Spleen (tissue), 11 donors: ENCODE measurements around the gene CIB4. TPM values are rescaled to one million over a fixed set of nuclear protein-coding genes. Genes with fewer than 3 reads are reported as not detected.
A peak's percentile ranks its signal among the peaks of the same experiment; 100 is the strongest.
"Not testable (repeated sequence)": the region's sequence is repeated elsewhere in the genome, so short reads cannot be mapped to it uniquely, and the experiment has no call there.

Source experiments
- DNase-seq: peaks from one replicate; pipeline ENCODE4 v3.0.0-alpha.2; 2020
- H3K27ac ChIP-seq, 8 donors: fragments of 200-600 bp; sonication (generic) in 7 of 8; 1 replicate in 4 of 8; 2 replicates in 4 of 8; pipeline versions ENCODE4 v1.5.0 to v1.8.0; 2016 to 2021; ENCODE audit warnings: inconsistent platforms in 4 of 8, mild to moderate bottlenecking in 4 of 8, moderate library complexity in 1 of 8
- H3K27me3 ChIP-seq, 7 donors: fragments of 200-600 bp; sonication (generic) in 6 of 7; replicated peaks in 1 of 7; 1 replicate in 4 of 7; 2 replicates in 3 of 7; pipeline versions ENCODE4 v1.5.0 to v1.8.0; 2016 to 2021; ENCODE audit warnings: inconsistent platforms in 3 of 7, mild to moderate bottlenecking in 1 of 7
- H3K36me3 ChIP-seq, 6 donors: fragments of 200-600 bp; sonication (generic) in 5 of 6; 1 replicate in 4 of 6; 2 replicates in 2 of 6; pipeline versions ENCODE4 v1.5.0 to v1.8.0; 2016 to 2021; ENCODE audit warnings: inconsistent platforms in 2 of 6
- H3K4me1 ChIP-seq, 6 donors: fragments of 200-600 bp; sonication (generic) in 5 of 6; 1 replicate in 3 of 6; 2 replicates in 3 of 6; pipeline versions ENCODE4 v1.5.0 to v1.8.0; 2016 to 2021; ENCODE audit warnings: inconsistent platforms in 3 of 6
- H3K4me3 ChIP-seq, 8 donors: fragments of 200-600 bp; sonication (generic) in 7 of 8; 1 replicate in 4 of 8; 2 replicates in 4 of 8; pipeline versions ENCODE4 v1.5.0 to v1.8.0; 2016 to 2021; ENCODE audit warnings: inconsistent platforms in 4 of 8, mild to moderate bottlenecking in 4 of 8, moderate library complexity in 2 of 8
- H3K9me3 ChIP-seq, 8 donors: fragments of 200-600 bp; sonication (generic) in 7 of 8; 1 replicate in 4 of 8; 2 replicates in 4 of 8; pipeline versions ENCODE4 v1.5.0 to v1.8.0; 2016 to 2021; ENCODE audit warnings: inconsistent platforms in 4 of 8
- POLR2A ChIP-seq, 3 donors: fragments of 450-650 bp; IDR thresholded peaks; one replicate each; pipeline ENCODE4 v1.5.1; 2017; ENCODE audit warnings: antibody characterized with exemption in 3 of 3, mild to moderate bottlenecking in 1 of 3
- POLR2AphosphoS5 ChIP-seq, 3 donors: sonication (generic); formaldehyde crosslinking; IDR thresholded peaks; one replicate each; pipeline ENCODE4 v1.5.1; 2017; ENCODE audit warnings: antibody characterized with exemption in 3 of 3
- WGBS, 5 donors: extraction: QIAGEN DNeasy Blood & Tissue Kit in 3 of 5; methylation state at CpG; one replicate each; pipeline versions ENCODE4 v1.1.5 to v1.1.7; 2013 to 2018; 5-methylcytosine and 5-hydroxymethylcytosine counted together
- intact Hi-C: fragments of 100-400 bp; cut with DNase I; formaldehyde crosslinking; loops from one replicate; pipeline ENCODE4 v1.15.0; 2023; ENCODE audit warnings: low total_unique reads
- polyA plus RNA-seq, 3 donors: library from polyadenylated mRNA; stranded (reverse); fragments of 200-250 nt; gene quantifications; one replicate each; pipeline ENCODE4 v1.2.1, GENCODE V29; 2013
- total RNA-seq, 7 donors: library from RNA; depleted of rRNA in 3 of 7; stranded (reverse); fragments of >200 nt in 3 of 7; fragmentation: NEBNext Ultra II Directional in 4 of 7; extraction: Animal tissue kit (Norgen Biotek cat#: 25700) in 4 of 7; gene quantifications; one replicate each; pipeline versions ENCODE4 v1.1.0 to v1.2.1, GENCODE V29; 2016 to 2021
- TF ChIP-seq, protein P1 (sequence below), 11 experiments: fragments of 200-600 bp in 7 of 11; fragments of 450-650 bp in 4 of 11; sonication (generic) in 4 of 11; IDR thresholded peaks in 8 of 11; conservative IDR thresholded peaks in 3 of 11; 1 replicate in 7 of 11; 2 replicates in 4 of 11; pipeline versions ENCODE4 v1.4.0 to v1.8.0; 2016 to 2021; ENCODE audit warnings: antibody characterized with exemption in 11 of 11, inconsistent platforms in 4 of 11, mild to moderate bottlenecking in 1 of 11
- donor health status: healthy with polysubstance abuse.
- donor health status: DM: no; HTN: no; CAD: no; lungs with moderate emphysema.
- donor health status: DM: no; HTN: no; CAD: no.
- donor health status: Bipolar disorder and iron deficiency.
- donor health status: healthy.
- donor health status: DM: no; HTN: no; CAD: no.
- donor health status: DM: yes; HTN: yes; CAD: no.

The CIB4 gene
- total and polyA plus RNA-seq, 10 donors: not detected

GRCh38 chr2:26668856-26669750, 27.9 kb upstream of the CIB4 start:
- 61 to 67% (median 64%) methylated on average over 8 of the region's 8 CpGs for WGBS, 5 donors

DNA sequence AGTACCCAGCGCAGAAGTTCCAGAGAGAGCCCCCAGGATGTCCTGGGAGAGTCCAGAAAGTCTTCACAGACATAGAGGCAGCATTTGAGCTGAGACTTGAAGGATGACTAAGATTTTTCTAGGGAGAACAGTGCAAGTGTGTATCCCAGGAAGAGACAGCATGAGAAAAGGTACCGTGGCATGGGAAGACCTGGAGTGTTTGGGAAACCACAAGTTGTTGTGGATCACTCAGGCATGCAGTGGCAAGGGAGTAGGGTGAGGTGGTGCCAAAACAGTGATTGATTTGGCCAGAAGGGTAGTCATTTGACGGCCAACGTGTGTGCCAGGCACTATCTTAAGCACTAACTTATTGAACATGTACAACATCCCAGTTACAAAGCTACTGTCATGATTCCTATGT, 26.9 kb upstream of the CIB4 start:
- TF ChIP-seq POLR2A (IDR thresholded peaks at IDR 0.05) (no peak), POLR2AphosphoS5 (IDR thresholded peaks at IDR 0.05) (no peak)
- TF ChIP-seq, protein P1, sequence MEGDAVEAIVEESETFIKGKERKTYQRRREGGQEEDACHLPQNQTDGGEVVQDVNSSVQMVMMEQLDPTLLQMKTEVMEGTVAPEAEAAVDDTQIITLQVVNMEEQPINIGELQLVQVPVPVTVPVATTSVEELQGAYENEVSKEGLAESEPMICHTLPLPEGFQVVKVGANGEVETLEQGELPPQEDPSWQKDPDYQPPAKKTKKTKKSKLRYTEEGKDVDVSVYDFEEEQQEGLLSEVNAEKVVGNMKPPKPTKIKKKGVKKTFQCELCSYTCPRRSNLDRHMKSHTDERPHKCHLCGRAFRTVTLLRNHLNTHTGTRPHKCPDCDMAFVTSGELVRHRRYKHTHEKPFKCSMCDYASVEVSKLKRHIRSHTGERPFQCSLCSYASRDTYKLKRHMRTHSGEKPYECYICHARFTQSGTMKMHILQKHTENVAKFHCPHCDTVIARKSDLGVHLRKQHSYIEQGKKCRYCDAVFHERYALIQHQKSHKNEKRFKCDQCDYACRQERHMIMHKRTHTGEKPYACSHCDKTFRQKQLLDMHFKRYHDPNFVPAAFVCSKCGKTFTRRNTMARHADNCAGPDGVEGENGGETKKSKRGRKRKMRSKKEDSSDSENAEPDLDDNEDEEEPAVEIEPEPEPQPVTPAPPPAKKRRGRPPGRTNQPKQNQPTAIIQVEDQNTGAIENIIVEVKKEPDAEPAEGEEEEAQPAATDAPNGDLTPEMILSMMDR (IDR thresholded peaks at IDR 0.05 in 8 of 11, conservative IDR thresholded peaks at IDR 0.05 in 3 of 11): no peak
- DNase-seq: no peak
- no peak overlapping the region for H3K4me3 ChIP-seq
- H3K36me3 ChIP-seq: no peaks in the 10 kb centered on the region
- H3K4me1 ChIP-seq: no peaks in the 10 kb centered on the region
- H3K27ac ChIP-seq: no peak overlapping the region
- 83 to 93% (median 90%) methylated on average over 4 of the region's 4 CpGs for WGBS, 5 donors
- intact Hi-C loops: no loop called here
- H3K27me3 ChIP-seq: peaks cover 0 to 43% (median 4%) of the 10 kb centered on the region in 7 donors
- peaks cover 0 to 7% (median 0%) of the 10 kb centered on the region in 8 donors for H3K9me3 ChIP-seq

More at GRCh38 chr2:26668856-26669750, 27.9 kb upstream of the CIB4 start:
- DNase-seq: peak; percentile 34
- Histone ChIP-seq H3K4me3 (no peak overlapping the region), H3K4me1 (no peaks in the 10 kb centered on the region), H3K27ac (no peak overlapping the region), H3K27me3 (peaks cover 0 to 43% (median 4%) of the 10 kb centered on the region in 7 donors), H3K9me3 (peaks cover 0 to 4% (median 0%) of the 10 kb centered on the region in 8 donors), H3K36me3 (no peaks in the 10 kb centered on the region)
- intact Hi-C loops: no loop called here
- TF ChIP-seq POLR2A (IDR thresholded peaks at IDR 0.05) (no peak), POLR2AphosphoS5 (IDR thresholded peaks at IDR 0.05) (no peak)
- TF ChIP-seq, protein P1 (IDR thresholded peaks at IDR 0.05 in 8 of 11, conservative IDR thresholded peaks at IDR 0.05 in 3 of 11): no peak

DNA sequence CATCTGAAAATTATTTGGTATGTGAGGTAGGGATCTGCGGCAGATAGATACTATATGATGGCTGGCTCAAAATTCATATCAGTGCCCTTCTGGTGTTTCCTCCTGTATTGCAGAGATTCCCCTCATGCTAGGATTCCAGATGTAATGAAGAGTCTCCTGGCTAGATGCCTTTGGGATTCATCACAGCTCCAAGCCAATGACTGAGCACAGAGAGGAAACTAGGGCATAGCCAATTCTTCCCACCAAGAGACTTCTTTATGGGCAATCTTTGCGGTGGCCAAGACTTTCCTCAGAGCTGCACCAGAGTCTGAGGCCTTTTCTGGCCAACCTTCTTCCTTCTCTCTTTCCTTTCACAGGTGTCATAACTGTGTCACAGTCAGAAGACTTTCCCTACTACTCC, 25.5 kb upstream of the CIB4 start:
- no peak for DNase-seq
- Histone ChIP-seq H3K27ac (no peak overlapping the region), H3K4me1 (no peaks in the 10 kb centered on the region), H3K4me3 (no peak overlapping the region), H3K27me3 (peaks cover 0 to 33% (median under 1%) of the 10 kb centered on the region in 7 donors), H3K36me3 (no peaks in the 10 kb centered on the region), H3K9me3 (peaks cover 0 to 7% (median 0%) of the 10 kb centered on the region in 8 donors)
- TF ChIP-seq POLR2AphosphoS5 (IDR thresholded peaks at IDR 0.05) (no peak), POLR2A (IDR thresholded peaks at IDR 0.05) (no peak)
- TF ChIP-seq, protein P1 (IDR thresholded peaks at IDR 0.05 in 8 of 11, conservative IDR thresholded peaks at IDR 0.05 in 3 of 11): no peak
- WGBS, 5 donors: 46 to 98% (median 95%) methylated on average over 2 of the region's 2 CpGs
- intact Hi-C loops: no loop called here

DNA sequence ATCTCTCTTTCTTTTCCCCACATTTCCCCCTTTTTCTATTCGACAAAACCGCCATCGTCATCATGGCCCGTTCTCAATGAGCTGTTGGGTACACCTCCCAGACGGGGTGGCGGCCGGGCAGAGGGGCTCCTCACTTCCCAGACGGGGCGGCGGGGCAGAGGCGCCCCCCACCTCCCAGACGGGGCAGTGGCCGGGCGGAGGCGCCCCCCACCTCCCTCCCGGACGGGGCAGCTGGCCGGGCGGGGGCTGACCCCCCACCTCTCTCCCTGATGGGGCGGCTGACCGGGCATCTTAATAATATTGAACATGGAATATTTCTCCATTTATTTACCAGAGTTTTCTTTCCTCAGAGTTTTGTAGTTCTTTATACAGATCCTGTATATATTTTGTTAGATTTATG, 24.1 kb upstream of the CIB4 start:
- peak; percentile 7 for DNase-seq
- Histone ChIP-seq H3K27me3 (peaks cover 0 to 24% (median 0%) of the 10 kb centered on the region in 7 donors), H3K9me3 (peaks cover 0 to 20% (median 11%) of the 10 kb centered on the region in 8 donors)
- intact Hi-C loops, H3K36me3 ChIP-seq, H3K27ac ChIP-seq, H3K4me1 ChIP-seq, H3K4me3 ChIP-seq: not testable (repeated sequence)
- WGBS, 5 donors: 89 to 92% (median 91%) methylated on average over 17 to 21 of the region's 21 CpGs
